DLD1 (cell line): ENCODE measurements around the gene ANTXR1.
"Not testable (repeated sequence)": the region's sequence is repeated elsewhere in the genome, so short reads cannot be mapped to it uniquely, and the experiment has no call there.

Experiments used
- in situ Hi-C: cut with HindIII; loops from 2 replicates; pipeline ENCODE4 v1.10.0; 2017; ENCODE audit warnings: low sequenced_read_pairs

The ANTXR1 gene

DNA sequence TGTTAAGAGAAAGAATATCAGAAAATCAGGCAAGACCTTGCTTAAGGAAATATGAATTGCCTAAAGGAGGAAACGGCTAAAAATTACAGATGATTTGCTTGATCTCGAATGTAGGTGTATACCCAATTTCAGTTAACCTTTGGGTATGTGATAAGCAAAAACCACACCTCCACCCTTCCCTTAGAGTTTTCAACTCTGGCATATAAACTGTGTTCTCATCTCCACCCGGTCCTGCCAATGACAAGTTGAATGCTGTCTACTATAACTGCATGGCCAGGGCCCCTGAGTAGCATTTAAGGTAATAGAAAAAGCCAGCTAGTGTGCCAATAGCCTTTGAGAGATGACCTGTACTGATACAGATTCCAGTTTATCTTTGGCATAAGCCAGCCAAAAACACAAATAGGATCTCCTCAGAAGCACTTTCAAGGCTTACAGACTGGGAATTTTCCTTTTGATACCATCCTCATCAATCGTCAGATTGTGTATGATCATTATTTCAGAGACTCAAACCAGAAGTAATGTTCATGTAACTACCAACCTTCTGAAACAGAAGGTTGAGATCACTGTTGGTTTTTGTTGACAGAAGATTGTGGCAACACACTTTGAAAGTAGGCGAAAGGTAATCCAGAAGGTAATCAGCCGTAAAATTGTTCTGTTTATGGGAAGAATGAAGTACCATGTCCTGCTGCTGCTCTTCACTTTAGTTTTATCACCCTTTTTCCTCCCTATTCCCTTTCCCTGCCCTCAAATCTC is 211.0 kb downstream of the ANTXR1 start:
- in situ Hi-C loops, result no loop called here

DNA sequence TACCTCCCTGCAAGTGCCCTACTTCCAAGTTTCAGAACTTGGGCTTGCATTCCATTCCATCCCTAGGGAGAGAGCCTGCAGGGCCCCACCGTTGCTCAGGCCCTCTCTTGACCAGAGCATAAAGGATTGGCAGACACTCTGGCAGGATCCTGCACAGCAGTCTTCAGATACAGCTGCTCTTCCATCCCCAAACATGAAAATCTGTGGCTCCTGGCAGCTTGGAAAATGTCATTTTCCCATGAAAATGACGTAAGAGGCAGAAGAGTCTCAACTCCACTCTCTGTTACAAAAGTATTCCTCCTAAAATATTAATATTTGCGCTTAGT is 211.5 kb downstream of the ANTXR1 start:
- in situ Hi-C loops, result no loop called here

DNA sequence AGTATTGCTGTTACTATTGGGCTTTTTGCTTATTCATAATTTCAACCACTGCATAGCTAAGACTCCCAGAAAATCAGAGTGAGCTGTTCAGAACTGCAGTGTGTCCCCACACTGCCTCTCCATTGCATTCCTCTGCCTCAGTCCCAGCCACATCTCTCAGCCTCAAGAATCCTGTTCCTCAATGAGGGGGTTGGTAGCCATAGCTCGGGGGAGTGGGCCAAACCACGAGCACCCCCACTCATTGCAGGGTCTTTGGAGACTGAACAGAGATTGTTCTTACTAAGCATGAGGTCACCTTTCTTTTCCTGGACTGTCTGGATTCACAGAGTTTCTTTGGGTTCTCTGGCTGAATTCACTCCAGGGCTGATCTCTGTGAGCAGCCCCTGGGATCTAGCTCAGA is 213.0 kb downstream of the ANTXR1 start:
- in situ Hi-C loops, result no loop called here

DNA sequence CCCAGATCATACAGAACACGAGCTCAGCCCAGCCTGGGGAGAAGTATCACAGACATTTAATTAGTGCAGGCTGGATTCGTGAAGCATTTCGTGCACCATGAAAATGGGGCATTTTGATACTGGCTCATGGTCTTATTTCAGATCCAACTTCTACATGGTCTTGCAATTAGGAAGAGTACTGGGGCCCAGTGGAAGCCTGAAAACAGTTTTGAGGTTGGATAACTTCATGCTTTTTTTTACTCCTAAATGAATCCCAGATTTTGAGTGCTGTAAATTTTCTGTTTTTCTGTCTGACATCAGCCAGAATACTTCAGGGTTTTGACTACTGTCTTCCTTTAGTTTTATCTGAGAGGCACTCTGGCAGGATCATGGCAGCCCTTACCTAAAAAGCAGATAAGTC is 213.9 kb downstream of the ANTXR1 start:
- in situ Hi-C loops, result no loop called here

DNA sequence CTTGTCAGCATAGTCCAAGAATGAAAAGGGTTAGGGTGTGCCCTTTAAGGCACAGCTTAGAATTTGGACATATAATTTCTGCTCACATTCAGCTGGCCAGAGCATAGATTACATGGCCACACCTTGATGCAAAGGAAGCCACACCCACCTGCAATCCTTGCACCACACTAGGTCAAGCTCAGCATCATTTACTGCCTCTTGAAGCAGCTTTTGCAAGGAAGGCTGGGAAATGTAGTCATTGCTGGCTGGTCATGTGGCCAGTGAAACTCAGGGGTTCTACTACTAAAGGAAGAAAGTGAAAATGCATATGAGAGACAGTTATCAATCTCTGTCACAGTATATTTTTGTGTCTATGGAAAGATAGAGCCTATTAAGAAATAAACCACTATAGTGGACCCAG is 214.7 kb downstream of the ANTXR1 start:
- in situ Hi-C loops, result no loop called here

DNA sequence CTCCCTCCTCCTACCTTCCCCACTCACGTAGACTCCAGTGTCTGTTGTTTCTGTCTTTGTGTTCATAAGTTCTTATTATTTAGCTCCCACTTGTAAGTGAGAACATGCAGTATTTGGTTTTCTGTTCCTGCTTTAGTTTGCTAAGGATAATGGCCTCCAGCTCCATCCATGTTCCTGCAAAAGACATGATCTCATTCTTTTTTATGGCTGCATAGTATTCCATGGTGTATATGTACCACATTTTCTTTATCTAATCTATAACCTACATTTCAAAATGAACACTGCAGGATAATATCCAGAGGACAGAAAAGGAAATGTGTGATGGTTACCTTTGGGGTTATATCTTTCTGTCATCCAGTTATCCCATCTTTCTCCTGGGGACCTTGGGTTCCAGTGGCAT is 218.0 kb downstream of the ANTXR1 start:
- in situ Hi-C loops, result not testable (repeated sequence)

DNA sequence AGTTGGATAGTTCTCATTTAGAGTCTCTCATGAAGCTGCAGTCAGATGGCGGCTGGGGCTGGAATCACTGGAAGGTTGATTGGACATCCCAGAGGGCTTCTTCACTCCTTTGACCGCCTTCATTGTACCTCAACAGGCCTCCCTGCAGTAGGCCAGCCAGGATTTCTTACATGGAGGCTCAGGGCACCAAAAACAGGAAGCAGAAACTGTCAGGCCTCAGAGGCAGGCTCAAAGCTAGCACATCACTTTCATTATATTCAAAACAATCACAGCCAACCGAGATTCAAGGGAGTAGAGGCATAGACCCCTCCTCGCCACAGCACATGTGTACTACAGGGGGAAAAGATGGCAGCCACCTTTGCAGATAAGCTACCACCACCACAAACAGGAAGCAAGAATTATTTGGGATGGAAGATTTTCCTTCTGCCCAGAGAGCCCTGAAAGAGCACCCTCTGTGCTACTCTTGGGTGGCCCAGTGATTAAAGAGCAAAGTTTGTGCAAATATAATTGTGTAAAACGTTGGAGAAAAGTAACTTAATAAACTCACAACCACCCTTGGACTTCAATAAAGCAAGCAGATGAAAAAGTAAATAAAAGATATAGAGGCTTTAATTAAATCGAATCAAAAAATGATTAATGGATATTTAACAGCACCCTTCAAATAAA is 218.8 kb downstream of the ANTXR1 start:
- in situ Hi-C loops, result no loop called here

DNA sequence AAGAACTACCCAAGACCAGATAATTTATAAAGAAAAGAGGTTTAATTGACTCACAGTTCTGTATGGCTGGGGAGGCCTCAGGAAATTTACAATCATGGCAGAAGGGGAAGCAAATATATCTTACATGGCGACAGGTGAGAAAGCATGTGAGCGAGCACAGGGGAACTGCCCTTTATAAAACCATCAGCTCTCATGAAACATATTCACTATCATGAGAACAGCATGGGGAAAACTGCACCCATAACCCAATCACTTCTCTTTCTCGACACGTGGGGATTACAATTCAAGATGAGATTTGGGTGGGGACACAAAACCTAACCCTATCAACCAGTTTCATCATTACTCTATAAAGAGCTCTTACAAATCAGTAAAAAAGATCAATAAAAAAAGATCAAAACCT is 222.9 kb downstream of the ANTXR1 start:
- in situ Hi-C loops, result not testable (repeated sequence)

DNA sequence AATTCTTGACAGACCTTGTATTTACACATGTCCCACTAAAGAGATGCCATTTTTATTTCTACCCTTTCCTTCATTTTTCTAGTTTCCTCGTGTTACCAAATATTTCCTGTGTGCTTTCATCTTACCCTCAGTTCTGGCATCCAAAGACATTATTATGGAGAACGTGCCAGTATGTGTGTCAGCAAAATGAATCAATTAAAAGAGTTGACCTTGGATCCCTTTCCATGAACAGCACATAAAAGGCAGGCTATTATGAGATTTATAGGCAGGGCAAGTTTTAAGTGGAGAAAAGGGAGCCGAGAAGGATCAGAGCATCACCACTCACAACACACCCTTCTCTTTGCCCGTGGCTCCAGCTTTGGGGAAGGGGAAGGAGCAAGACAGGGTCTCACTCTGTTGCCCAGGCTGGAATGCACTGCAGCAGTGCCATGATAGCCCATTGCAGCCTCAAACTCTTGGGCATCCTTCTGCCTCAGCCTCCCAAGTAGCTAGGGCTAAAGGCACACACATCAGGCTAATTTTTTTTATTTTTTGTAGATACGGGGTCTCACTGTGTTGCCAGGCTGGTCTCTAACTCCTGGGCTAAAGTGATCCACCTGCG is 224.2 kb downstream of the ANTXR1 start:
- in situ Hi-C loops, result no loop called here

DNA sequence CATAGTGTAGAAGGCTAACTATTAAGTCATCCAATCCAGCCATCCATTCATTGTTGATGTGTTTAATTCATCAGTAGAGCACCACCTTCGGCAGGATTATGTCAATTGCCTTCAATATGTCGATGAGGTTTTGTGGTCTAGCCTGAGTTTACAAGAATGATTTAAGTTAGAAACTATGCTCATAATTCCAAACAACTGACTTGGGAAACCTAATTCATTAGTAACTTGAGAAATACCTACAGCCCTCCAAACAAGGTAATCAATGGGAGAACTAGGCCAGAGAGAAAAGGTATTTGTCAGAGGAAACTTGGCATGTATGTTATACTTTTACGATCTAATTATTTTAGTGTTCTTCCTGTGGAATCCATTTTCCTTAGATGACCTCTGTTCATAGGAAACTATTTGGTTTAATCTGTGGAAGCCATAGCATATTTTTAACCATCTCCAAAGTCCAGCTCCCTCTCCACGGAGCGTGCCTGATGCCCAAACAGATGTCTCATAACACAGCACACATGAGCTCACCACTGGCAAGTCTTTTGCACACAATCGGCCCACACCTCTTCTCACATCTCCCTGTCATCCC is 225.6 kb downstream of the ANTXR1 start:
- in situ Hi-C loops, result no loop called here

DNA sequence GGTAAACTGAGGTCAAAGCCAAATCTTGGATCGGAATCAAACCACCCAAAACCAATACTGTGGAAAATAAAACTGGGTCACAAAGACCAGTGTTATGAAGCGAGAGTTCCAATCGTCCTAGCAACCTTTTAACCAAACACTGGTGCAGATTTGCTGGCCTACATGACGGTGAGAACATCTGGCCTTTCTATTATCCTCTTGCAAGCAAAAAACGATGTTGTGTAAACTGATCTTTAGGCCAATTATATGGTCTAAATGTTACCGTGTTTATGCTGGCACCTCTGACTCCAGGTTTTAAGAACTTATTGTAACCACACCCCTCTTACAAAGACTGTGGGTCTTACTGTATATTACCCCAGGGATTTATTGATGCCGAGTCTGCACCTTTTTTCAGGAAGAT is 228.1 kb downstream of the ANTXR1 start:
- in situ Hi-C loops, result no loop called here

DNA sequence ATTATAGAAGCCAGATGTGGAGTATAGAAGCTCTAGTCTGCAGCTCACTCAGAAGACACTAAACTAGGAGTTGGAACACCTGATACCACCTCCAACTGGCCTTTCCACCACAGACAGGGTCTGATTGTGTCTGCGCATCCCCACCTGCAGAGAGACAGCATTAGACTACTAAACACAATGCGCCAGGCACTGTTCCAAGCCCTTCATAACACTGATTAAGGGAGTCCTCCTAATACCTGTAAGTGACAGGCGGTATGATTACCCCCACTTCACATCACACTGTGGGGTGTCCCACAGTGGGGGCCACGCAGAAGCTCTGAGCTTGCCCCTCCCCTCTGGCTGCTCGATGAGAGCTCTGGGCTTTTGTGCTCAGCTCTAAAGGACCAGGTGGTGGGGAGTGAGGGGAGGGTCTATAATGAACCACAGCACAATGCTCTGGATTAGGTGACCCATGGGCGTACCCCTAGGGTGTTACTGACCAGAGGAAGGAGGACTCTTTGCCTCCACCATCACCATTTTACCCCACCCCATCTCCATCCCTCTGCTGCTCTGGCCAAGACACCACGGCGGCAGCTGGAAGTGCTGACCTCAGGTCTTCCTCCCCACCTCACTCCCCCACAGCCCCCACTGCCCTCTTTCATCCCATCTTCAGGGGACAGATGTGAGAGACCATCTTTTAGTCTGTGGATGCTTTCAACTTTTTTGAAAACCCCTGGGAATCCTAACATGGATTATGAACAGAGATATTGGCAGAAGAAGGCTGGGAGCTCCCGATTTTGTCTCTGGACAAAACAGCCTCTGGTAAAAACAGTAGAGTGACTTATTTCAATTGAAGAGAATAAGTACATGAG is 228.9 kb downstream of the ANTXR1 start:
- in situ Hi-C loops, result no loop called here

DNA sequence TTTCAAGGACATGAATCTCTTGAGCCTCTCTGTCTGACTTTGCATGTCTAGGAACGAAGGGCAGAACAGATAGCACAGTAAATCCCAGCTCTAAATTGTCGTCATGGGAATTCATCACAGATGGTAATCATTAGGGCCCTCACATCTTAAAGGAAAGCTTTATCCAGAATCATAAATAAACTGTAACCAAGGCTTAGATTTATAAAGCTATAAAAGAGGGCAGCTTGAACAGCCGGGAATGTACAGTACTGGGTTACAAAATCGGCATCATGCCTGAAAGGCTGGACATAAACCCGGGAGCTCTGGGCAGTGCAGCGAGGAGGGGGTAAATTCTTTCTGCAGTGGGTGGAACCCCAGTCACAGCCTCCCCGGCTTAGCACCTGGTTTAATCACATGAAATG is 229.7 kb downstream of the ANTXR1 start:
- in situ Hi-C loops, result no loop called here

DNA sequence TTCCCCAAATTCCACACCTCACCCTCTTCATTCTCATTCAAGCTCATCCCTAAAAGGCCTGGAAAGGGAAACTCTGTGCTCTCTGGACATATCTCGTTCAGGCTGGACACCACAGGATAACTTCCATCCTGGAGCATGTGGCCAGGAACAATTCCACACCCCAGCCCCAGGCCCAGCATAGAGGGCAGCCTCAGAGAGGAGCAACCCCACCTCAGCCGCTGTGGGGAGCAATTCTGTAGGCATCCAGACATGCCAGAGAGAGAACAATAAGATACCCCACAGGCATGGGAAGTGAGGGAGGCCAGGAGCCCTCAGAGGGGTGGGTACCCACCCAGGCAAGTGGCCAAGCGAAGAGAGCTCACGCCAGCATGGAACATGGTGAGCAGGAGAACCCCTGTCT is 230.7 kb downstream of the ANTXR1 start:
- in situ Hi-C loops, result no loop called here

DNA sequence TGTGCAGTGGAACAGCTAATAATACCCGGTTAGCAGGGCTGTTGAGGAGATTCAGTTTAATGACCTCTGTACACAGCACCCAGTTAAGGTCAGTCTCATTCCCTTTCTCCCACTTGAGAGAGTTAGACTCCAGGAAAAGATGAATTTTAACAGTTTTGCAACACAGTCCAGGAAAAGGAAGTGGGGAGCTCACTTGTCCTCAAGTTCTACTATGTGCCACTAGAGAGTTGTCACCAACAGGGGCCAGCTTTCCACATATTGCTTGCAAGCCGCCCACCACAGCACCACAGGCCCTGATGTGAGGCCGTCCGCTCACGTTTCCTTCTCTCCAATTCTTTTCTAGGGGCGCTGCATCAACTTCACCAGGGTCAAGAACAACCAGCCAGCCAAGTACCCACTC is 231.9 kb downstream of the ANTXR1 start:
- in situ Hi-C loops, result no loop called here

DNA sequence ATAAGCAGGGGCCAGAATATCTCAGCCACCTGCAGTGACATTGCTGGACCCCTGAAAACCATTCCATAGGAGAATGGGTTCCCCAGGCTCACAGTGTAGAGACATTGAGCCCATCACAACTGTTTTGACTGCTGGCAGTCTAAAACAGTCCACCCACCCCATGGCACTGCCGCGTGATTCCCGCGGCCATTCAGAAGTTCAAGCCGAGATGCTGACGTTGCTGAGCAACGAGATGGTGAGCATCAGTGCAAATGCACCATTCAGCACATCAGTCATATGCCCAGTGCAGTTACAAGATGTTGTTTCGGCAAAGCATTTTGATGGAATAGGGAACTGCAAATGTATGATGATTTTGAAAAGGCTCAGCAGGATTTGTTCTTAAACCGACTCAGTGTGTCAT is 234.6 kb downstream of the ANTXR1 start:
- in situ Hi-C loops, result no loop called here

DNA sequence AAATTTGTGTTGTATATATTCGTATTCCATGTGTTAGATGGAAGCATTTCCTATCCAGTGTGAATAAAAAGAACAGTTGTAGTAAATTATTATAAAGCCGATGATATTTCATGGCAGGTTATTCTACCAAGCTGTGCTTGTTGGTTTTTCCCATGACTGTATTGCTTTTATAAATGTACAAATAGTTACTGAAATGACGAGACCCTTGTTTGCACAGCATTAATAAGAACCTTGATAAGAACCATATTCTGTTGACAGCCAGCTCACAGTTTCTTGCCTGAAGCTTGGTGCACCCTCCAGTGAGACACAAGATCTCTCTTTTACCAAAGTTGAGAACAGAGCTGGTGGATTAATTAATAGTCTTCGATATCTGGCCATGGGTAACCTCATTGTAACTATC is 235.3 kb downstream of the ANTXR1 start:
- in situ Hi-C loops, result no loop called here

DNA sequence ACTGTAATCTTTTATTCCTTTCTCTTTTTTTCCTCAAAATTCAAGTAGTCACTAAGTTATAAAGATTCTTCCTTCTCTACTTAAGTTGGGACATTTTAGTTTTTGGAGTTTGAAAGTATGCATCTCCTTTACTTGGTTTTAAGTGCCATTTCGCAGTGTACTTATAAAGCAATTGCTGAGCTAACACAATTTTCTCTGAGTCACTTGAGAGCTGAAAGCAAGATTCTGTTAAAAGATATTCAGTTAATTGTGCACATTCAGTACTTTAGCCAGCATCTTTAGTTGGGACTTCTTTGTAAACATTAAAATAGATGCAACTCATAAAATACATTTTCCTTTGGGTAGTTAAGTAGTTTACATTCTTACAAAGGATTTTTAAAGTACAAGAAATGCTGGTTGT is 238.0 kb downstream of the ANTXR1 start:
- in situ Hi-C loops, result no loop called here

DNA sequence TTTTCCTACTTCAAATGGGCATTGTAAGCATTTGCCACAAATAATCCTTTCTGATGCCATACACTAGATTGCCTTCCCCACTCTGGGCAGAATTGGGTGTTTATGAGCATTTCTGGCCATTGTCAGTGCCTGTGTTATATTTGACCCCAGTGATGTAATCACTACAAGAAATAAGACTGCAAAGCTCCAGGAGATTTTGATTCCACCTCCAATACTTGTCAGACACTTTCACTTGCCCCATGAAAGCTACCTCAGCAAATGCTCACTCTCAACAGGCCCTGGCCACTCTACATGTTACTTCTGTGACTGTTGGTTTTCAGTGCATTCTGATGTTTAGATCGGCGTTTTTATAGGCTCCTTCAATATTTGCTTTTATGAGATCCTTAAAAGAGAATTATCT is 239.0 kb downstream of the ANTXR1 start:
- in situ Hi-C loops, result no loop called here

DNA sequence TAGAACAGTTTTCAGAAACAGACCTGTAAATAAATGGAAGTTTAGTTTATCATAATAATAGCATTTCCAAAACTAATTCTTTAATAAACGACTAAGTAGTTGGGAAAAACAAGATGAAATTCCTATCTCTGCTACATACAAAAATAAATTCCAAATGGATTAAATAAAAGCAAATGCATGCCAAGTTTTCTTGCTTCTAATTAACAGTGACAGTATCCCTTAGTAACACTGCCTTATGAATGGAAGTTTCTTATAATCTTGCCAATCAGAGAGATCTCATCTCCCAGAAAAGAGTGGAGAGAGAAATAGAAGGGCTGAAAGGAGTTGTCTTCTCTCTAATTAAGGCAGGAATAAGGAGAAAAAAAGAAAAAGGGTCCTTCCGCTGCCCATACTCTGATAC is 240.1 kb downstream of the ANTXR1 start:
- in situ Hi-C loops, result no loop called here

DNA sequence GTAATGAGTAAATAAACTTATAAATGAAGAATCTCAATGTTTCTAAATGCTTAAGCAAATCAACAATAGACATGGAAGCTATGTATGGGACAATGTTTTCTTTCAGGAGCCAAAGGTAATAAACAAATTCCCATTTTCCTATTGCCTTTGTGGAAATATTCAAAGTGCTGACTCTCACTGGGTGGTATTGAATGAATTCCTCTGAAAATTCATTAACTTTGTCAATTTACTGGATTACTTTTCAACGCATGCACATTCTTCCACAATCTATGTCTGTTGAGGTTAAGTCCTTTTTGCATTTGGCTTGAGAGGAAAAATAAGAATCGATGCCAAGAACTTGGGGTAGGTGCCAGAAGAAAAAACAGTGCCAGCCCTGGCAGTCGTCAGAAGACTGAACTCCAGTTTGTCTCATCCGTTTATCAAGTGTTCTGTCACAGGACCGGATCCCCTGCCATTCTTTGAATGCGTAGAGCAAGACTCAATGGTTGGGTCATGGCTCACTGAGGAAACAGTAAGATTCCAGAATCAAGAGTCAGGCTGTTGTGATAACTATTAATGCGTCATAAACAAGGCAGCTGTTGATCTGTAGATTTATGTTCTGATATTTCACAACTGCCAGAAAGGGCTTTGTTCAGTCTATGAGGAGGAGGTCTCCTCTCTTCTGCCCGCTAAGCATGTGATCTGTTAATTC is 240.8 kb downstream of the ANTXR1 start:
- in situ Hi-C loops, result no loop called here
